HG03066 (cell line): Measurements from ENCODE around the gene RABEPK.
"Not testable (repeated sequence)": the region's sequence is repeated elsewhere in the genome, so short reads cannot be mapped to it uniquely, and the experiment has no call there.

Source experiments
- ATAC-seq: cut with Tn5 transposase; IDR thresholded peaks from one replicate; pipeline ENCODE4 v1.9.1; 2021; ENCODE audit warnings: low read depth; ENCODE audit not compliant: unreplicated experiment

The RABEPK gene, protein sequence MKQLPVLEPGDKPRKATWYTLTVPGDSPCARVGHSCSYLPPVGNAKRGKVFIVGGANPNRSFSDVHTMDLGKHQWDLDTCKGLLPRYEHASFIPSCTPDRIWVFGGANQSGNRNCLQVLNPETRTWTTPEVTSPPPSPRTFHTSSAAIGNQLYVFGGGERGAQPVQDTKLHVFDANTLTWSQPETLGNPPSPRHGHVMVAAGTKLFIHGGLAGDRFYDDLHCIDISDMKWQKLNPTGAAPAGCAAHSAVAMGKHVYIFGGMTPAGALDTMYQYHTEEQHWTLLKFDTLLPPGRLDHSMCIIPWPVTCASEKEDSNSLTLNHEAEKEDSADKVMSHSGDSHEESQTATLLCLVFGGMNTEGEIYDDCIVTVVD

GRCh38 chr9:125200216-125201047 lies at the start of gene RABEPK:
TSS of gene RABEPK (plus strand) at chr9:125200542. CDS start at chr9:125203014, 2,472 bp downstream.
- ATAC-seq: peak; percentile 95

GRCh38 chr9:125151730-125152129 lies 48.6 kb upstream of the RABEPK start:
- ATAC-seq: no peak

DNA sequence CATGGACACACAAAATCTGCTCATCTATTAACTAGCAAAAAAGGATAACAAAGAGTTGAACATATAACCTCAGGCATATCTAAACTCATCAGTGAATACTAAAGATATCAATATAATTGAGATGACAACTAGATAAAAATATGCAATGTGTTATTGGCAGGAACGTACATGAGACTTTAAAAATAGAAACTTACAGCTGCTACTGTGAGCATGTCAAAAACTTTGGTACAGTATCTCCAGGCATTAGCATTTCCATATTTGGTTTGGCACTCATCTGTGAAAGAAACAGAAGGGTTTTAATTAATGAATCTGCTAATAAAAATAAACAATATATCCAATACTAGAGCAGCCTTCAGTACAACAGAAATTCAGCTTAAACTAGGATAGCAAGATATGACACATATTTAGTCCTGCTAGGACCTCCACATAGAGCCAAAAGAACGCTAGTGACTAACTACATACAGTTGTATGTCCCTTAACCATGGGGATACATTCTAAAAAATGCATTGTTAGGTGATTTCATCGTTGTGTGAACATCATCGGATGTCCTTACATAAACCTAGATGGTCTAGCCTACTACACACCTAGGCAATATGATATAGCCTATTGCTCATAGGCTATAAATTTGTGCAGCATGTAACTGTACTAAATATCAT lies 46.5 kb upstream of the RABEPK start:
- ATAC-seq: no peak

- ATAC-seq: no peak
Measured at GRCh38 chr9:125156551-125156950, 43.8 kb upstream of the RABEPK start.

DNA sequence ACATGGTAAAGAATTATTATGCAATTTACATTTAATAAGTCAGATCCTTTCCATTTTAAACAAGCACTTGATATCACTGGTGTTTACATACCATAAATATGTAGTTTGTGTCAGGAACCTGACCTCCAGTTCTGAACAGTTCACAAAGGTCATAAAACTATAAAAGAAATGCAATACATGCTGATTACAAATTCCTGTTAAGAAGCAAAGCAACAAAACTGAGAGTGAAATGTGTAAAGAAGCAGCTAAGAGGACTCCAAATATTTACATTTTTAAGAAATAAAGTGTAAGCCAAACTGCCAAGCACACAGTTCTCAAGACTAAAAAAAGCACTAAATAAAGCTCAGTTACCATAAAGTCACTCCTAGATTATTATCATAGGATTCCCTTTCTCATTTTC lies 39.6 kb upstream of the RABEPK start:
- ATAC-seq: no peak

DNA sequence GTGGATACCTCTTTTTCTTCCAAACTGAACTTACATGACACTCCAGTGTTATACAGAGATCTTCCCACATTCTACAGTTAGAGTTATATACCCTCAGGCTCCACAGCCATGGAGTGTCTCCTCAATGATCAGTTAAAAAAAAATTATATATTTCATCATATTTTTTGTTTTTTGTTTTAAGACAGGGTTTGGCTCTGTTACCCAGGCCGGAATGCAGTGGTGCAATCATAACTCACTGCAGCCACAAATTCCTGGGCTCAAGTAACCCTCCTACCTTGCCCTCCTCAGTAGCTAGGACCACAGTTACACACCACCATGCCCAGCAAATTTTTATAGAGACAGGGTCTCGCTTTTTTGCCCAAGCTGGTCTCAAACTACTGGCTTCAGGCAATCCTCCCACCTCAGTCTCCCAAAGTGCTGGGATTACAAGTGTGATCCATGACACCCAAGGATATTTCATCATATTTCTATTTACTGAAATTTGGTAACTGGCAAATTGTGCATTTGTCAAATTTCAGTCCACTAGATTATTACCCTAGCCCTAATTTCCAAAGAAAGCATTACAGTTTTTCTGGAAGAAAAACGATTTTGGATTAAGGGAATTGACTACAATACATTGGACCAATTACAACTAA lies 38.9 kb upstream of the RABEPK start:
- ATAC-seq: no peak

DNA sequence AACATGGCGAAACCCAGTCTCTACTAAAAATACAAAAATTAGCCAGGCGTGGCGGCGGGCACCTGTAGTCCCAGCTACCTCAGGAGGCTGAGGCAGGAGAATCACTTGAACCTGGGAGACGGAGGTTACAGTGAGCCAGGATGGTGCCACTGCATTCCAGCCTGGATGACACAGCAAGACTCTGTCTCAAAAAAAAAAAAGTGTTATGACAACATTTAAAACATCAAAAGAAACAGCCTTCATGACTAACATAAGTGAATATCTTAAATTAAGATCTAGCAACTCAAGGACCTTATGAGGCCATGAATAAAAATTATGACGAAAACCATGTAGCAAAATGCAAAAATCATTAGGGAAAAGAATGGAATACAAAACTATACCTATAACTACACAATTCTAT lies 37.5 kb upstream of the RABEPK start:
- ATAC-seq: not testable (repeated sequence)

DNA sequence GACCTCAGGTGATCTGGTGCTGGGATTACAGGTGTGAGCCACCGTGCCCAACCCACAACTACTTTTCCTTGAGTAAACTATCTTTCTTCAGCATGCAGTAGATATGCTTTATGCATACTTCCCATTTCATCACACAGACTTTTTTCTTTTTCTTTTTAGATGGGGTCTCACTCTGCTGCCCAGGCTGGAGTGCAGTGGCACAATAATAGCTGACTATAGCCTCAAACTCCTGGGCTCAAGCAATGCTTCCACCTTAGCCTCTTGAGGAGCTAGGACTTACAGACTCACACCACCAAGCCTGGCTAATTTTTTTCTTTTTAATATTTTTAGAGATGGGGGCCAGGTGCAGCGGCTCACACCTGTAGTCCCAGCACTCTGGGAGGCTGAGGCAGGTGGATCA lies 33.6 kb upstream of the RABEPK start:
- no peak for ATAC-seq

DNA sequence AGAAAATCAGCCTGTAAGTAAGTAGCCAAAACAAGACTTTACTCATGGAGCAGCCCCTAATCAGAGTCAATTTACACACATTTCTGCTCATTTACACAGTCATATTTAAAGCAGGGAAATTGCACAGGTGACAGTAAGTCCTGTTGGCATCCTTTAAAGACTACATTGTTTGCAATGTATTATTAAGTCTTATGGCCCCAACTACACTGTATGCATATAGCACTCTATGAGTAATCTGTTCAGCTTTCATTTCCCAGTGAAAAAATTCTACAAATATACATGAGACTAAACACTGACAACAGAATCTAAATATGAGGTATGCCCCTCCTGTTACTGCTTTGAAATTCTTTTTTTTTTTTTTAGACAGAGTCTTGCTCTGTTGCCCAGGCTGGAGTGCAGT lies 30.4 kb upstream of the RABEPK start:
- ATAC-seq: no peak

DNA sequence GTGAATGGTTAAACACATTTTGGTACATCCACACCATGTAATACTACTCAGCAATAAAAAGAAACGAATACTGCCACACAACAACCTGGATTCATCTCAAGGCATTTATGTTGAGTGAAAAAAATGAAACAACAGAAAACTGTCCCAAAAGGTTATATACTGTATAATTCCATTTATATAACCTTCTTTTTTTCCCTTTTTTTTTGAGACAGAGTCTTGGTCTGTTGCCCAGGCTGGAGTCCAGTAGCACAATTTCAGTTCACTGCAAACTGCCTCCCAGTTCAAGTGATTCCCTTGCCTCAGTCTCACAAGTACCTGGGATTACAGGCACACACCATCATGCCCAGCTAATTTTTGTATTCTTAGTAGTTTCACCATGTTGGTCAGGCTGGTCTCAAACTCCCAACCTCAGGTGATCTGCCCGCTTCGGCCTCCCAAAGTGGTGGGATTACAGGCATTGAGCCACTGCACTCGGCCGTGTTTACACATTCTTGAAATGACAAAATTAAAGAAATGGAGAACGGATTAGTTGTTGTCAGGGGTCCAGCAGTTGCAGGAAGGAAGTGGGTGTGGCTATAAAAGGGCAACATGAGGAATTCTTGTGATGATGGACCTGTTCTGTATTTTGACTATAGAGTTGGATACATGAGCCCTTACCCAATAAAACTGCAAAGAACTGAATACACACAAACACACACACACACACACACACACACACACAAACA lies 28.1 kb upstream of the RABEPK start:
- ATAC-seq: no peak

GRCh38 chr9:125176636-125177035 lies 23.7 kb upstream of the RABEPK start:
- ATAC-seq: no peak

GRCh38 chr9:125177888-125178287 lies 22.5 kb upstream of the RABEPK start:
- no peak for ATAC-seq

DNA sequence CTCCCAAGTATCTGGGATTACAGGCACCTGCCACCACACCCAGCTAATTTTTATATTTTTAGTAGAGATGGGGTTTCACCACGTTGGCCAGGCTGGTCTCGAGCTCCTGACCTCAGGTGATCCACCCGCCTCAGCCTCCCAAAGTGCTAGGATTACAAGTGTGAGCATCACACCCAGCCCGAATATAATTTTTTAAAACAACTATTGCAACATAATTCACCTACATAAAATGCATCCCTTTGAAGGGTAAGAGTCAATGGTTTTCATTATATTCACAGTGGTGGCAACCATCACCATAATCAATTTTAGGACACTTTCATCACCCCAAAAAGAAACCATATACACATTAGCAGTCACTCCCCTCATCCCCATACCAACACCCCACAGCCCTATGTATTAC lies 20.6 kb upstream of the RABEPK start:
- ATAC-seq: not testable (repeated sequence)

DNA sequence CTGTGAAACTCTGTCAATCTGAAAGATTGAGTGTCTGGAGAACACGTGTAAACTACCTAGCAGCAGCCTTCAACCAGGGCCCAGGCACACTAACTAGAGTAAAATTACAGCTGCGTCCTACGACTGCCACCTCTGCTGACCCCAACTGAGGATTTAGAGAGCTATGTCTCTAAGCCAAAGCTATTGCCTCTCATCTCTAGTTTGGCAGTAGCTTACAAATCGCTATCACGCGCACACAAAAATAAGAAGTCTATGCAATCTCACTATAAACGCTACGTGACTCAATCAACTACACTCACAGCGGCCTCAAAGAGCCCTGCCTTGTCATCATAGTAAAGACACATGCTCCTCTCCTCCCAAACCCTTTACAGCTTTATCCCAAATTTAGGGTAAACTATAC lies 19.5 kb upstream of the RABEPK start:
- ATAC-seq: no peak

DNA sequence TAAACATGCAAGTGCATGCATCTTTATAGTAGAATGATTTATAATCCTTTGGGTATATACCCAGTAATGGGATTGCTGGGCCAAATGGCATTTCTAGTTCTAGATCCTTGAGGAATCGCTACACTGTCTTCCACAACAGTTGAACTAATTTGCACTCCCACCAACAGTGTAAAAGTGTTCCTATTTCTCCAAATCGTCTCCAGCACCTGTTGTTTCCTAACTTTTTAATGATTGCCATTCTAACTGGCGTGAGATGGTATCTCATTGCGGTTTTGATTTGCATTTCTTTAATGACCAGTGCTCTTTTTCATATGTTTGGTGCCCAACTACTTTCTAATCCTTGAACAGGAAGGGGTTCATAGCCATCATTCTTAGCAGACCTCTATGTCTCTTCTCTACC lies 18.6 kb upstream of the RABEPK start:
- ATAC-seq: not testable (repeated sequence)

DNA sequence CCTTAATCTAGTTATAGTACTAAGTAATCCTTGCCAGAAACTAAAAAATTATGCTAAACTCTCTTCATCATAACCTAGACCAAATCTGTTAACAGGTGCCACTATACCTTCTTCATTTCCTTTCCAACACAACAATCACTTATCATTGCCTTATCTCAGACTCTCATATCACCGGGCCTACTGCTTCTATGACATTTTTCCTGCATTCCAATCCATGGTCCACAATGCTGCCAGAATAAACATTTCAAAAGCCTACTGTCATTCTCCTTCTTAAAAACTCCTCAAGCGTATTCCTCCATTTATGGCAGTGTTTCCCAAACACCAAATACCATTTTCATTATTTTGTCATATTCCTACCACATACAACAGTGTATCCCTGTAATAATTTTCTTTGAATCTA lies 17.3 kb upstream of the RABEPK start:
- no peak for ATAC-seq

GRCh38 chr9:125183561-125183960 lies 16.8 kb upstream of the RABEPK start:
- ATAC-seq: no peak

DNA sequence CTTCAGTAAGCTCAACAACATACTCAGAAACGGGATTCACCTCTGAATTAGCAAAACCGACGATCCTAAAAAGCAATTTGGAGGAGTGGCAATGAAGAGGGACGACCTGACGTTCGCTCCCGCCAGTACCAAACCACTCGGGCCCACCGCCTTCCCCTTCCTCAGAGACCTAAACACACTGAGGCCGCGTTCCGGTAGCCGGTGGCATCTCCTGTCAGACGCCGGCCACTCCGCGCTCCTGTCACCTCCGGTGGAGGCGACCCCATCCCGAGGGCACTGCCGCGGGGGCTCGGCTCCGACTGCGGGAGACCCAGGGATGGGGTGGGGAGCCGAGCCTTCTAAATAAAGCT lies 11.4 kb upstream of the RABEPK start:
- ATAC-seq: peak; percentile 27

GRCh38 chr9:125189361-125190289 lies 10.7 kb upstream of the RABEPK start, which contains the start of gene PPP6C:
TSS of gene PPP6C (minus strand) at chr9:125189803. CDS start at chr9:125189718, 85 bp downstream.
- ATAC-seq: peak; percentile 97
